GM18909 (cell line): ENCODE data around the gene CRP.
"Not testable (repeated sequence)": the region's sequence is repeated elsewhere in the genome, so short reads cannot be mapped to it uniquely, and the experiment has no call there.

Source experiments
- ATAC-seq: cut with Tn5 transposase; IDR thresholded peaks from one replicate; pipeline ENCODE4 v1.9.1; 2021; ENCODE audit warnings: mild to moderate bottlenecking; ENCODE audit not compliant: unreplicated experiment, poor library complexity

The CRP gene

GRCh38 chr1:159714529-159714928 lies at the start of gene CRP:
Gene CRP (minus strand): TSS chr1:159714589. CDS start chr1:159714485, 104 bp downstream.
- ATAC-seq: no peak

GRCh38 chr1:159763686-159764085 lies 49.3 kb upstream of the CRP start:
- no peak for ATAC-seq

GRCh38 chr1:159756397-159756796 lies 42.0 kb upstream of the CRP start:
- ATAC-seq: no peak

- no peak for ATAC-seq
Observed at GRCh38 chr1:159755451-159756007, 41.1 kb upstream of the CRP start.

GRCh38 chr1:159753386-159753785 lies 39.0 kb upstream of the CRP start:
- ATAC-seq: no peak

GRCh38 chr1:159752135-159752580 lies 37.8 kb upstream of the CRP start:
- ATAC-seq: no peak

- ATAC-seq: no peak
Observed at GRCh38 chr1:159751031-159751430, 36.6 kb upstream of the CRP start.

- ATAC-seq: no peak
Observed at GRCh38 chr1:159750621-159751020, 36.2 kb upstream of the CRP start.

- no peak for ATAC-seq
Observed at GRCh38 chr1:159749630-159750029, 35.2 kb upstream of the CRP start.

- no peak for ATAC-seq
Observed at GRCh38 chr1:159748370-159748769, 34.0 kb upstream of the CRP start.

GRCh38 chr1:159746666-159747065 lies 32.3 kb upstream of the CRP start:
- no peak for ATAC-seq

GRCh38 chr1:159743651-159744410 lies 29.4 kb upstream of the CRP start:
- ATAC-seq: no peak

- no peak for ATAC-seq
Observed at GRCh38 chr1:159737238-159737916, 23.0 kb upstream of the CRP start.

GRCh38 chr1:159723188-159723587 lies 8.8 kb upstream of the CRP start:
- not testable (repeated sequence) for ATAC-seq

- no peak for ATAC-seq
Observed at GRCh38 chr1:159719990-159720389, 5.6 kb upstream of the CRP start.

GRCh38 chr1:159715855-159716254 lies 1.5 kb upstream of the CRP start:
- no peak for ATAC-seq

- ATAC-seq: no peak
Observed at GRCh38 chr1:159712080-159712479, 2.3 kb downstream of the CRP start.

GRCh38 chr1:159707472-159708260 lies 6.7 kb downstream of the CRP start:
- ATAC-seq: no peak

GRCh38 chr1:159705904-159706256 lies 8.5 kb downstream of the CRP start:
- no peak for ATAC-seq

GRCh38 chr1:159705251-159705903 lies 9.0 kb downstream of the CRP start:
- no peak for ATAC-seq
